Activated naive CD8-positive, alpha-beta T cell treated with anti-CD3 and anti-CD28 coated beads, Interleukin-2, amount 50 U/mL, for 16 hours (primary cell): ENCODE results near the gene SLAIN2.

Source experiments
- DNase-seq: peaks from one replicate; pipeline ENCODE4 v3.0.0-alpha.2; 2020; ENCODE audit warnings: low read depth, low spot score

Gene SLAIN2

DNA sequence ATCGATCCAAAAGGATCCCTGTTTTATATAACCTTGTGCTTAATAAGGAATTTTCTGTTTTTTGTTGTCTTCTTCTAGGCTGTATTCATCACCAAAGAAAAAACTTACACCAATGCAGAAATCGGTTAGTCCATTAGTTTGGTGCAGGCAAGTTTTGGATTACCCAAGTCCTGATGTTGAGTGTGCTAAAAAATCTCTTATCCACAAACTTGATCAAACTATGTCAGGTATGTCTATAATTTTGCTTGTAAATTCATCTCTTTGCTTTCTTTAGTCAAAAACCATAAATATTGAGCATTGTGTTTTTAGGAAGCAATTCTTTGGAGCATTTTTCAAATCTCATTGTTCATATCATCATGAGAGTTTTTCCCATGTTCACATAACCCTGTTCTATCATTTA, 28.4 kb downstream of the SLAIN2 start:
- DNase-seq: no peak

- no peak for DNase-seq
These were observed 29.2 kb downstream of the SLAIN2 start for GRCh38 chr4:48370260-48371134.

DNA sequence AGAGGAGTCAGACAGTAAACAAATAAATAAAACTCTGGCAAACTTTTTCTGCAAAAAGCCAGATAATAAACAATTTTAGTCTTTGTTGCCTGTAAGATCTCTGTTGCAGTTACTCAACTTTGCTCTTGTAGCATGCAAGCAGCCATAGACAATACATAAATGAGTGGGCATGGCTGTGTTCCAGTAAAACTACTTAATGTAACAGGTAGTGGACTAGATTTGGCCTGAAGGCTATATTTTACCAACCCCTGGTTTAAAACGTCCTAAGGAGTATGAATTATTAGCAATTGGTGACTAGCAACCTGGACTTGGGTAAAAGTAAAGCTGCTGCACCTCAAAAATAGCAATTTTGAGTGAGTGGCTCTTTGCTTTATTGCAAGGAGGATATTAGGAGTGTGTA, 30.9 kb downstream of the SLAIN2 start:
- DNase-seq: no peak

DNA sequence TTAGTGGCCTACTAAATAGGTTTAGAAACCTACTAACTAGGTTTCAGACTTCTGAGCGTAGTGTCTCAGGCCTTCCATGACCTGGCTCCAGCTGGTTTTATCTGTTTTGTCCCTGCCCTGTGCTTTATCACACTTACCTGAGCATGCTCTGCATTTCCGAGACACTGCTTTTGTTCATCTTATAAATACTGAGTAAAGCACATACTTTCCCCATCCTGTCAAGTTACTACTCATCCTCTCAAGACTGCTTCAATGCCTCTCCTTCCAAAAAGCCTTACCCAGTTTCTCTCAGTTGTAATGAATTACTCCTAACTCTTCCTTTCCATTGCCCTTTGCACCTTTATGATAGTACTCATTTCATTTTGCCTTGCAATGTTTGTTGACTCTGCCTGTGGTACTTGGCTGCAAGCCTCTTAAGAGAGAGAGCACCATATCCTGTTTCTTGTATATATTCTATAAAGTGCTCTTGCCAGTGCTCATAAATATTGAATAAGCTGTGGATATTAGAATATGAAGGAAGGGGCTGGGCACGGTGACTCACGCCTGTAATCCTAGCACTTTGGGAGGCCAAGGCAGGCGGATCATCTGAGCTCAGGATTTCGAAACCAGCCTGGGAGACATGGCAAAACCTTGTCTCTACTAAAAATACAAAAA, 34.4 kb downstream of the SLAIN2 start:
- no peak for DNase-seq

- DNase-seq: no peak
These were observed 38.4 kb downstream of the SLAIN2 start for GRCh38 chr4:48379587-48380180.

DNA sequence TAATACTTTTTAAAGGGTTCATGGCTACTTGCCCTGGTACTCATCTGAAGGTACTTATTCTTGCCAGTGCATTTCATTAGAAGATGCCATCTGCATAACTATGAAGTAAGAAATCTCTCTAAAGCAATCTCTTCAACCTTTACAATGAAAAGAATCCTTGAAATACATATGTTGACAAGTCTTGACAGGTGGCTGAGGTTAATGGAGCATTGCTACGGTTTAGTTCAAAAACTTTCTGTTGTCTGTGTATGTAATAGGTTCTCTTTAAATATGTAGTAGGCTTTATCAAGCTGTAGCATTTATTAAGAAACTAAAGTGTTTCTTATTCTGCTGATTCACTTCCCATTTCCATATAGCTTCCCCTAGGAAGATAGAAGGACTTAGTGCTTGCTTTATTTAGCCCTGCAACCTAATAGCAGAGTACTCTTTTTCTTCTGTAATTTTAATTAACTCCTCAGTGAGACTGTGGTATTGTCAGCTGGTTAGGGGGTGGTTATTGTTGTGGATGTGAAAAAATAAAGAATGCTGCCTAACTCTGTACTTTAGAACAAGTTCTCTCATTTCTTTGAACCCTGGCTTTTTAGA, 39.3 kb downstream of the SLAIN2 start:
- DNase-seq: no peak

- no peak for DNase-seq
These were observed 47.3 kb downstream of the SLAIN2 start for GRCh38 chr4:48388525-48389154.

DNA sequence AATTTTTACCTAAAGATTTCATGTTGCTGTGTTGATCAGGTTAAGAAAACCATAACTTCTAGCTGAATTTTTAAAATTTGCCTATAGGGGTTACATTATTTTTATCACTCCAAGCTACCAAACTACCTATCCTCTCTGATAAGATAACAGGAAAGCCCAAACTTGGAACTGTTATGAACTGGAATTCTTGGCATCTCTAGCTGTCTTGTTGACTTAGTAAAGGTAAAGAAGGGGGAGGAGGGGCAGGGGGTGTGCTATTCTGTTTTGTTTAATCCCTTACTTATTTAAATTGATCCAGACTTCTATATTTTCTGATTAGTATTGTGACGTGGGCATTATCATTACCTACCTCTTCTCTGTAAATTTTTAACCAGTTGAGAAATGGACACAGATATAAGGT, 54.7 kb downstream of the SLAIN2 start:
- DNase-seq: no peak

- DNase-seq: no peak
These were observed 59.1 kb downstream of the SLAIN2 start for GRCh38 chr4:48400416-48400815.

- DNase-seq: no peak
These were observed 62.0 kb downstream of the SLAIN2 start for GRCh38 chr4:48403358-48403757.

DNA sequence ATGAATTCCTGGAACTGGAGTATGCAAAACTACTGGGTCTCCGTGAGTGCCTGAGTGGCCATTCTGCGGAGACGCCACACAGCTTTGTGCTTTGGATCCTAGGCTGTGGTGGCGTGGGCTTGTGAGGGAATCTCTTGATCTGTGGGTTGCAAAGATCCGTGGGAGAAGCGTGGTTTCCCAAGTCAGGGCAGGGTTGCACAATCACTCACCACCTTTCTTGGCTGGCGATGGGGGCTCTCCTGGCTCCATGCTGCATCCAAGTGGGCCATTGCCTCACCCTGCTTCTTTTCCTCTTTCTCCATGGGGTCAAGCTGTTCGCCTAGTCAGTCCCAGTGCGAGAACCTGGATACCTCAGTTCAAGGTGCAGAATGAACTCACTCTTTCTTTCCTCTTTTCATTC, 62.5 kb downstream of the SLAIN2 start:
- no peak for DNase-seq

DNA sequence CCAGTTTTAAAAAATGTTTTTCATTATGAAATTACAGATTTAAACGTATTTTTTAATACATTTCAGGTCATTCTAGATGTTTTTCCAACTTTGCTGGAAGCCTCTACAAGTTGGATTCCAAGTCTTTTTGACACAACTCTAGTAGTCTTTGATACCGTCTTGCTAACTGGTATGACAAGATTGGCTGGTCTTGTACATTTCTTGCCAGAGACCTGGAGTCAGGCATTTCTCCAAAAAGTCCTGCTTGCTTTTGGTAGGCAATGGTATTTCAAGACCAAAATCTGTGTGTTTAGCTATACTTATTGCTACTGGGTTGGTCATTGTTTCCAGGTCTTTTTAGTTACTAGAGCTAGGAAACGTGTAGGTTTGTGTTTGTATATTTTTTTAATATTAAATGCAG, 64.6 kb downstream of the SLAIN2 start:
- DNase-seq: no peak

DNA sequence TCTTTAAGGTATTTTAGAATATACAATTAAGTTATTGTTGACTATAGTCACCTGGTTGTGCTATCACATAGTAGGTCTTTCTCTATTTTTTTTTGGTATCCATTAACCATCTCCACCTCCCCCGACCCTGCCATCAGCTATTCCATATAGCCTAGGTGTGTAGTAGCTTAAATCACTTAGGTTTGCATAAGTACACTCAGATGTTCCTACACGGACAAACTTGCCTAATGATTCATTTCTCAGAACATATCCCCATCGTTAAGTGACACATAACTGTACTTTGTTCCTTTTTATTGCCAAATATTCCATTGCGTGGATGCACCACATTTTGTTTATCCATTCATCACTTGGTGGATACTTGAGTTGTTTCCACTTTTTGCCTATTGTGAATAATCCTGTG, 67.9 kb downstream of the SLAIN2 start:
- DNase-seq: no peak

DNA sequence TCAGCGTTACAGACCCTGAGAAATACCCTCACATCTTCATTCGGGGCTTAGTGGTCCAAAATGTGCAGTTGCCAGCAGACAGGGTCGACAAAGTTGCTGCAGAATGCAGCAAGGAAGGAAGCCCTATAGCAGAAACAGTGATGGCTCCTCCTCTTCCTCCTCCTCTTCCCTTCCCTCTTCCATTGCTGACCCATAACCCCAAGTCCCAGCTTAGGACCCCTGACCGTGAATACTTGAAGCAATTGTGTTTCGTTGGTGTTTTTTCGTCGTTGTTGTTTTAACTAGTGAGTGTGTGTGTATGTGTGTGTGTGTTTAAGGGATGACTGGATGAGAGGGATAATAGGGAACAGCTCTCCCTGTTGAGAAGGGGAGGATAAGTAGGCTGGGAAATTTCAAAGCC, 69.5 kb downstream of the SLAIN2 start:
- no peak for DNase-seq

DNA sequence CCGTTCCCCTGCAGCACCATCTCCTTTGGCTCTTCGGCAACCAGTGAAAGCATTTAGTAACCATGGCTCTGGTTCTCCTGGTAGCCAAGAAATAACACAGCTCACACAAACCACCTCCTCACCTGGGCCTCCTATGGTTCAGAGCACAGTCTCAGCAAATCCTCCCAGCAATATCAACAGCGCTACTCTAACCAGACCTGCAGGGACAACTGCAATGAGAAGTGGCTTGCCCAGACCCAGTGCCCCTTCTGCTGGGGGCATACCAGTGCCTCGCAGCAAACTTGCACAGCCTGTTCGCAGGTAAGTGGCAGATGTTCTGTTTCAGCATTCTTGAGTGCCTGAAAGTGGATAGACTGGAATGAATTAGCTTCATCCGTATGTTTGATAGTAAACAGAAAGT, 78.8 kb downstream of the SLAIN2 start:
- no peak for DNase-seq

GRCh38 chr4:48421101-48421500, 79.8 kb downstream of the SLAIN2 start:
- no peak for DNase-seq

DNA sequence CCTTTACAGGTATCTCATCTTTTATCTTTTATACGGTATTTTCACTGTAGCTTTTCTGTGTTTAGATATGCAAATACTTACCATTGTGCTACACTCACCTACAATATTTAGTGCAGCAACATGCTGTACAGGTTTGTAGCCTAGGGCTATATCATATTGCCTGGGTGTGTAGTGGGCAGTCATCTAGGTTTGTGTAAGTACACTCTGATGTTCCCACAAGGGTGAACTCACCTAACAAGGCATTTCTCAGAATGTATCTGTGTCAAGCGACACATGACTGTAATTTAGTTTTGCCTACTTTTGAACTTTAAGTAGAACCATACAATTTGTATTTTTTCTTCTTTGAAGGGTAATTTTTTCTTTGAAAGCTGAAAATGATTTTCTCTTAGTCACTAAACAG, 87.6 kb downstream of the SLAIN2 start:
- no peak for DNase-seq

- no peak for DNase-seq
These were observed 88.6 kb downstream of the SLAIN2 start for GRCh38 chr4:48429709-48430474.

- DNase-seq: no peak
These were observed 90.1 kb downstream of the SLAIN2 start for GRCh38 chr4:48431401-48431800.

- no peak for DNase-seq
These were observed 90.7 kb downstream of the SLAIN2 start for GRCh38 chr4:48432017-48432416.

DNA sequence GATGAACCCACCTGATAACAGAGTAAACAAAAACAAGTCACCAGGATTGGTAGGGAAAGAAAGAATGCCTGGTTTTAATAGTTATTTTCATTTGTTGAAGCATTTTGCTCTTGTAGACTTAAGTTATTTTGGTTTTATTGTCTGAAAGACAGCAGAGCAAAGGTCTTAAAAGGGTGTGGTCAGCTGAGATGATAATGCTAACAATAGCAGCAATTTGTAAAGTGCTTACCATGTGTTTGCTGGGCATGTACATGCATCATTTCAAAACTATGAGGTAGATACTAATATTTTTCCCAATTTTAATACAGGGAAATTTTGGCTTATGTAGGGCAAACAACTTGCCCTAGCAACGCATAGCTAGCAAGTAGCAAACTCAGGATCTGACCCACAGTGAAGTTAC, 95.0 kb downstream of the SLAIN2 start:
- no peak for DNase-seq
